T-cell (primary cell): ENCODE measurements around the gene PITX1. TPM values are rescaled to one million over a fixed set of nuclear protein-coding genes. Genes with fewer than 3 reads are reported as not detected.

Source experiments
- ATAC-seq, 4 experiments: fragments of 200-7000 bp in 3 of 4; fragments of 150-1000 bp in 1 of 4; cut with Tn5 transposase; replicated peaks in 1 of 4; 1 replicate in 3 of 4; 2 replicates in 1 of 4; pipeline ENCODE4 v1.10.0; 2021; ENCODE audit warnings: moderate library complexity in 3 of 4, mild to moderate bottlenecking in 2 of 4, moderate number of reproducible peaks in 1 of 4
- CTCF ChIA-PET, 2 donors: fragments of 300-600 bp; sonication (Branson Sonifier 250); formaldehyde crosslinking; loops; one replicate each; lab custom pipeline; 2022; ENCODE audit warnings: antibody characterized with exemption in 2 of 2; lab: Charles Lee
- POLR2A ChIA-PET, 2 donors: fragments of 300-600 bp; sonication (Branson Sonifier 250); formaldehyde crosslinking; loops; one replicate each; lab custom pipeline; 2022; ENCODE audit warnings: antibody characterized with exemption in 2 of 2; lab: Charles Lee
- DNase-seq, 35 experiments: peaks; one replicate each; pipeline versions ENCODE4 v3.0.0 to v3.0.0-alpha.2; 2013 to 2023
- H3K27ac ChIP-seq: one replicate; pipeline ENCODE4 v1.5.1; 2013; ENCODE audit warnings: low read length
- H3K27me3 ChIP-seq, 2 experiments: replicated peaks in 1 of 2; 1 replicate in 1 of 2; 2 replicates in 1 of 2; pipeline versions ENCODE4 v1.6.1 to v1.7.0; 2013; ENCODE audit warnings: low read length in 1 of 2, mixed read lengths in 1 of 2; ENCODE audit not compliant: control insufficient read depth in 2 of 2, insufficient read depth in 2 of 2; ENCODE audit errors: extremely low read depth in 1 of 2
- H3K36me3 ChIP-seq, 2 donors: 1 replicate in 1 of 2; 2 replicates in 1 of 2; pipeline versions ENCODE4 v1.6.1 to v1.7.0; 2013; ENCODE audit warnings: low read length in 1 of 2; ENCODE audit not compliant: control insufficient read depth in 2 of 2, insufficient read depth in 1 of 2; ENCODE audit errors: extremely low read depth in 1 of 2
- H3K4me1 ChIP-seq, 2 experiments: 1 replicate in 1 of 2; 2 replicates in 1 of 2; pipeline versions ENCODE4 v1.6.1 to v1.7.0; 2013; ENCODE audit warnings: low read length in 2 of 2, mixed read lengths in 1 of 2; ENCODE audit not compliant: insufficient read depth in 2 of 2, control insufficient read depth in 1 of 2; ENCODE audit errors: extremely low read depth in 1 of 2
- H3K4me3 ChIP-seq, 2 donors: 1 replicate in 1 of 2; 2 replicates in 1 of 2; pipeline versions ENCODE4 v1.5.1 to v1.7.0; 2013; ENCODE audit warnings: mild to moderate bottlenecking in 2 of 2, low read length in 1 of 2, moderate library complexity in 1 of 2; ENCODE audit not compliant: control insufficient read depth in 1 of 2; ENCODE audit errors: extremely low read depth in 1 of 2
- H3K9me3 ChIP-seq: 2 replicates; pipeline ENCODE4 v1.7.0; 2013
- H3K27ac Mint-ChIP-seq, 2 donors: one replicate each; pipeline ENCODE4 v1.8.0; 2020 to 2021; ENCODE audit warnings: mild to moderate bottlenecking in 2 of 2, mixed read lengths in 2 of 2
- H3K27me3 Mint-ChIP-seq, 2 donors: one replicate each; pipeline ENCODE4 v1.8.0; 2021 to 2022; ENCODE audit warnings: mixed read lengths in 2 of 2
- H3K36me3 Mint-ChIP-seq: one replicate; pipeline ENCODE4 v1.8.0; 2021; ENCODE audit warnings: mixed read lengths
- H3K4me1 Mint-ChIP-seq, 3 donors: one replicate each; pipeline ENCODE4 v1.8.0; 2020 to 2022; ENCODE audit warnings: mixed read lengths in 3 of 3, mild to moderate bottlenecking in 1 of 3
- H3K4me3 Mint-ChIP-seq, 3 donors: one replicate each; pipeline ENCODE4 v1.8.0; 2020 to 2022; ENCODE audit warnings: mild to moderate bottlenecking in 3 of 3, mixed read lengths in 3 of 3, moderate library complexity in 3 of 3
- H3K9me3 Mint-ChIP-seq, 3 donors: one replicate each; pipeline ENCODE4 v1.8.0; 2020 to 2022; ENCODE audit warnings: mixed read lengths in 3 of 3
- WGBS: methylation state at CpG from one replicate; pipeline ENCODE4 v1.1.5; 2013; ENCODE audit warnings: missing lambda C conversion rate; ENCODE audit not compliant: insufficient coverage; 5-methylcytosine and 5-hydroxymethylcytosine counted together
- total RNA-seq, 35 experiments: library from RNA in 6 of 35; stranded (reverse) in 6 of 35; fragments of 120-200 nt in 1 of 35; gene quantifications; one replicate each; pipeline versions ENCODE4 v1.2.1 to v1.2.4 and lab custom pipeline; 2013 to 2026

The PITX1 gene
- total RNA-seq, 5 donors from 2014 or later (not counting 1 experiment from before 2014, with no cell fraction given): 0.32 to 0.38 TPM; not detected in 3

GRCh38 chr5:135069016-135069770 lies 35.2 kb upstream of the PITX1 start:
- CTCF ChIA-PET: no interaction called here
- Mint-ChIP-seq H3K4me1 (no peaks in the 10 kb centered on the region), H3K4me3 (no peak overlapping the region), H3K27ac (no peak overlapping the region), H3K27me3 (peaks cover 3 to 20% of the 10 kb centered on the region in 2 donors), H3K9me3 (no peaks in the 10 kb centered on the region), H3K36me3 (no peaks in the 10 kb centered on the region)
- Histone ChIP-seq H3K36me3 (no peaks in the 10 kb centered on the region), H3K9me3 (no peaks in the 10 kb centered on the region), H3K4me1 (no peaks in the 10 kb centered on the region), H3K27me3 (peaks cover 0 to 44% of the 10 kb centered on the region in 2 experiments), H3K27ac (no peak overlapping the region), H3K4me3 (no peak overlapping the region)
- POLR2A ChIA-PET: no interaction called here
- ATAC-seq: no peak
- WGBS: 90% methylated on average over 14 of the region's 15 CpGs
- DNase-seq: no peak

DNA sequence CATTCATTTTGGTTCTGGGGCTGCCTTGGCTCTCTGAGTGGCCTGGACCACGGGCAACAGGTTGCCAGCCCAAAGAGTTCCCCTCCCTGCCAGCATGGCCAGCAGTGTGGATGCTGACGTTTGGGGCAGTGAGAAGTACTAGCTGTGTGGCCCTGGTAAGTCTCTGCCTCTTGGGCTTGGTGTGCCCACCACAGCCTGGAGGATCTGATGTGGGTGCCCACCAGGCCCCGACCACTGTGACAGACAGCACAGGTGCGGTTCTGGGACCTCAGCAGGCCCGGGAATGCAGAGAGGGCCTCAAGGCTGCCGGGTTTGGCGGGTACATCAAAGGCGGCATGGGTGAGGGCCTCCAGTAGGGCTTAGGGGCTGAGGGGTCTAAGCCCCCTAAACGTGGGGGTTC lies 33.6 kb upstream of the PITX1 start:
- no peak for DNase-seq
- Histone ChIP-seq H3K27ac (no peak overlapping the region), H3K4me1 (no peaks in the 10 kb centered on the region), H3K9me3 (no peaks in the 10 kb centered on the region), H3K27me3 (peaks cover 0 to 53% of the 10 kb centered on the region in 2 experiments), H3K4me3 (no peak overlapping the region), H3K36me3 (no peaks in the 10 kb centered on the region)
- Mint-ChIP-seq H3K9me3 (no peaks in the 10 kb centered on the region), H3K4me3 (no peak overlapping the region), H3K27ac (no peak overlapping the region), H3K36me3 (no peaks in the 10 kb centered on the region), H3K4me1 (no peaks in the 10 kb centered on the region), H3K27me3 (peaks cover 6 to 30% of the 10 kb centered on the region in 2 donors)
- ChIA-PET POLR2A (no interaction called here), CTCF (no interaction called here)
- no peak for ATAC-seq
- WGBS: 55% methylated on average over 8 of the region's 9 CpGs

DNA sequence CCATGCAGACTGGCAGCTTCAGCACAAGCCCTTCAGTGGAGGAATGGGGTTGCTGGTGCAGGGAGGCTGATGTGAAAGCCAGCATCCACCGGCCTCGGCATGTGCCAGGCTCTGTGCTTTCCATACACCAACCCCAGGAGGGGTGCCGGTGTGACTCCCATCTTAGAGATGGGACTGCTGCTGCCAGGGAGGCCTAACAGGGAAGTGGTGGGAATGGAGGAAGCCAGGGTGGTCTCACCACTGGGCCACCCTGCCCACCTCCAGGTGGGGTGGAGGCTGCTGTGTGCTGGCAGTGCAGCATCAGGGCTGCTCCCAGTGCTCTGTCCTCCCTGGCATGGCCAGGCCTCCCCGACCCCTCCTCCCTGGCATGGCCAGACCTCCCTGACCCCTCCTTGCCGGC lies 32.8 kb upstream of the PITX1 start:
- no peaks in the 10 kb centered on the region for H3K36me3 Mint-ChIP-seq
- no peaks in the 10 kb centered on the region for H3K36me3 ChIP-seq
- H3K27me3 Mint-ChIP-seq: peaks cover 6 to 33% of the 10 kb centered on the region in 2 donors
- no peak overlapping the region for H3K4me3 ChIP-seq
- POLR2A ChIA-PET: no interaction called here
- no peaks in the 10 kb centered on the region for H3K4me1 Mint-ChIP-seq
- H3K4me3 Mint-ChIP-seq: no peak overlapping the region
- H3K9me3 ChIP-seq: no peaks in the 10 kb centered on the region
- no peak overlapping the region for H3K27ac ChIP-seq
- ATAC-seq (no peak), DNase-seq (no peak)
- CTCF ChIA-PET: no interaction called here
- WGBS: no CpG with 5 or more reads among the region's 5 CpGs
- H3K27ac Mint-ChIP-seq: no peak overlapping the region
- H3K27me3 ChIP-seq: peaks cover 0 to 55% of the 10 kb centered on the region in 2 experiments
- no peaks in the 10 kb centered on the region for H3K4me1 ChIP-seq
- H3K9me3 Mint-ChIP-seq: no peaks in the 10 kb centered on the region

DNA sequence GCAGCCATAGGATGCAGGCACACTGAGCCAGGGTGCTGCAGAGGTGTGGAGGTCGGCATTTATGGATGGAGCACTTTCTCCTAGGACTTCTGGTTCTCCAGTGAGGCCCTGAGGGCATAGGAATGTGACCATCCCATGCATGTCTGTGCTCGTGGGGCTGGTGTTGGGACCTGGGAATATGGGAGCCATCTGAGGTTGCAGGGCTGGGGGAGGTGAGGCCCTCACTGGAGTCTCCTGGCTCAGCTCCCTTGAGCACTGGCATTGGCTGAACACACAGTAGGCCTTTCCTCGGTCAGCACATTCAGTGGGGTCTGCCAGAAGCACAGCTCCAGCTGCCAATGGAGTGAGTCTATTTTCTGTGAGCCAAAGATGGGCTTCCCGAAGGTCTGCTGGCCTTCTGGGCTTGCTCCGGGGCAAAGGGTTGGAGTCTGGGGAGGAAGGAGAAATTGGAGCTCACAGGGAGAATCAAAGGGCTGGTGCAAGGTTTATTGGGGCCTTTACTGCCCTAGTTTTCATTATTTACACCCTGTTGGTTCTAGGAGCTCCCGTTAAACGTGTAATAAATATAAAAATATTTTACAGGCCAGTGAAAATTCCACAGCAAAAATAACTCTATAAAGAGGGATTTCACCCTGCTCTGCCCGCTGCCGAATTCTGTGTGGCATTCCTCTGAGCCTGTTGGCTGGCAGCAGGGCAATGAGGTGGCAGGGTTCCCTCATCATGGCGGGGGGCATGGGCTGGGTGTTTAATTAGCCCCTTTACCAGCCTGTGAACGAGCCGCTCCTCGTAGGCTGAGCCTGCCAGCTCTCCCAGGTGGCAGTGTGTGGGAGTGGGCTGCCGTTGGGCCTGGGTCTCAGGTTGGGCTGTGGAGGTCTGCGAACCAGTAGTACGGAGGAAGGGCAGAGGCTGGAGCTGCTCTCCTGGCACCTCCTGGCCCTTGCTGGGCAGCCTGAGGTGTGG lies 31.6 kb upstream of the PITX1 start:
- no peak overlapping the region for H3K27ac ChIP-seq
- ChIA-PET CTCF (no interaction called here), POLR2A (no interaction called here)
- no peak for ATAC-seq
- H3K27me3 Mint-ChIP-seq: peaks cover 6 to 38% of the 10 kb centered on the region in 2 donors
- no peak overlapping the region for H3K27ac Mint-ChIP-seq
- no peak for DNase-seq
- 73% methylated on average over 7 of the region's 16 CpGs for WGBS
- H3K4me3 Mint-ChIP-seq: no peak overlapping the region
- H3K9me3 ChIP-seq: no peaks in the 10 kb centered on the region
- no peaks in the 10 kb centered on the region for H3K36me3 Mint-ChIP-seq
- H3K27me3 ChIP-seq: peaks cover 0 to 51% of the 10 kb centered on the region in 2 experiments
- no peak overlapping the region for H3K4me3 ChIP-seq
- H3K4me1 ChIP-seq: no peaks in the 10 kb centered on the region
- H3K36me3 ChIP-seq: no peaks in the 10 kb centered on the region
- no peaks in the 10 kb centered on the region for H3K9me3 Mint-ChIP-seq
- H3K4me1 Mint-ChIP-seq: no peaks in the 10 kb centered on the region

GRCh38 chr5:135064235-135064570 lies 30.2 kb upstream of the PITX1 start:
- 57% methylated on average over 4 of the region's 4 CpGs for WGBS
- Histone ChIP-seq H3K4me1 (no peaks in the 10 kb centered on the region), H3K4me3 (no peak overlapping the region), H3K36me3 (no peaks in the 10 kb centered on the region), H3K27me3 (peaks cover 0 to 47% of the 10 kb centered on the region in 2 experiments), H3K9me3 (no peaks in the 10 kb centered on the region), H3K27ac (no peak overlapping the region)
- no peak overlapping the region for H3K4me3 Mint-ChIP-seq
- CTCF ChIA-PET: no interaction called here
- H3K36me3 Mint-ChIP-seq: no peaks in the 10 kb centered on the region
- no peaks in the 10 kb centered on the region for H3K9me3 Mint-ChIP-seq
- POLR2A ChIA-PET: no interaction called here
- DNase-seq (no peak), ATAC-seq (no peak)
- H3K27ac Mint-ChIP-seq: no peak overlapping the region
- no peaks in the 10 kb centered on the region for H3K4me1 Mint-ChIP-seq
- H3K27me3 Mint-ChIP-seq: peaks cover 10 to 35% of the 10 kb centered on the region in 2 donors

DNA sequence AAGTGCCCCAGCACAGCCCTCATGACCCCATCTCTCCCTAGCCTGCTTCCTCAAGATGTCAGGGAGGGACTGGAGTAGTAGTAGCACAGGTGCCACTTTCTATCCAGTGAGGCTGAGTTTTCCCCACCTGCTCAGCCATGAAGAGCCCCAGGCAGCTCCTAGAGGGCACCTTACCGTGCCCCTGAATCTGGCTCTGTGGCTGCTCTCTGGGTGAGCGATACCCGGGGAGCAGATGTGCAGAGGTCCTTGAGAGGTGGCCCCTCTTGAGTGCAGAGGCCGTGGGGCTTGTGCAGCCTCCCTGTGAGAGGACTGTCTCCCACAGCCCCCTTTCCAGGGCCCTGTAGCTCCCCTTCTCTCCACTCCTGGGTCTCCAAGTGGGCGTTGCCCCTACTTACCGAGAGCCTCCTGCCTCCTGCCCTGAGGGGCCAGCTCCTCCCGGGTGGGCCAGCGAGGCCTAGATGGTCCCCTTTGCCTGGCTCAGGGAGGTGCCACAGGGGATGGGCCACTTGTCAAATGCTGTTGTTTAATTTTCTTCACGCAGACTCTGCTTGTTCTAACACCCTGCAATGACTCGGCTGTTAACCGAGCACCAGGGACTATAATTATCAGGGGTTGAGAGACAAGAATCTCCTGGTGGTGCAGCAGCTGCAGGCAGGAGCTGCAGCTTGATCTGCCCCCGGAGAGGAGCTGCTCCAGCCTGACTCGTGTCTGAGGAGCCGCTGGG lies 29.6 kb upstream of the PITX1 start:
- CTCF ChIA-PET: no interaction called here

More for the DNA sequence above, 29.6 kb upstream of the PITX1 start:
- no peak overlapping the region for H3K4me3 Mint-ChIP-seq
- Histone ChIP-seq H3K36me3 (no peaks in the 10 kb centered on the region), H3K27me3 (peaks cover 0 to 48% of the 10 kb centered on the region in 2 experiments), H3K27ac (no peak overlapping the region), H3K4me3 (no peak overlapping the region), H3K9me3 (no peaks in the 10 kb centered on the region), H3K4me1 (no peaks in the 10 kb centered on the region)
- WGBS: 67% methylated on average over 10 of the region's 14 CpGs
- no peak overlapping the region for H3K27ac Mint-ChIP-seq
- H3K9me3 Mint-ChIP-seq: no peaks in the 10 kb centered on the region
- no peaks in the 10 kb centered on the region for H3K4me1 Mint-ChIP-seq
- no peak for ATAC-seq
- H3K36me3 Mint-ChIP-seq: no peaks in the 10 kb centered on the region
- DNase-seq: no peak
- H3K27me3 Mint-ChIP-seq: peaks cover 10 to 37% of the 10 kb centered on the region in 2 donors
- POLR2A ChIA-PET: no interaction called here
